DMS79 (cell line): Measurements from ENCODE around the gene DDX23.

Experiments used
- DNase-seq: peaks from one replicate; lab custom pipeline; 2025; lab: John Stamatoyannopoulos, UW

The DDX23 gene

DNA sequence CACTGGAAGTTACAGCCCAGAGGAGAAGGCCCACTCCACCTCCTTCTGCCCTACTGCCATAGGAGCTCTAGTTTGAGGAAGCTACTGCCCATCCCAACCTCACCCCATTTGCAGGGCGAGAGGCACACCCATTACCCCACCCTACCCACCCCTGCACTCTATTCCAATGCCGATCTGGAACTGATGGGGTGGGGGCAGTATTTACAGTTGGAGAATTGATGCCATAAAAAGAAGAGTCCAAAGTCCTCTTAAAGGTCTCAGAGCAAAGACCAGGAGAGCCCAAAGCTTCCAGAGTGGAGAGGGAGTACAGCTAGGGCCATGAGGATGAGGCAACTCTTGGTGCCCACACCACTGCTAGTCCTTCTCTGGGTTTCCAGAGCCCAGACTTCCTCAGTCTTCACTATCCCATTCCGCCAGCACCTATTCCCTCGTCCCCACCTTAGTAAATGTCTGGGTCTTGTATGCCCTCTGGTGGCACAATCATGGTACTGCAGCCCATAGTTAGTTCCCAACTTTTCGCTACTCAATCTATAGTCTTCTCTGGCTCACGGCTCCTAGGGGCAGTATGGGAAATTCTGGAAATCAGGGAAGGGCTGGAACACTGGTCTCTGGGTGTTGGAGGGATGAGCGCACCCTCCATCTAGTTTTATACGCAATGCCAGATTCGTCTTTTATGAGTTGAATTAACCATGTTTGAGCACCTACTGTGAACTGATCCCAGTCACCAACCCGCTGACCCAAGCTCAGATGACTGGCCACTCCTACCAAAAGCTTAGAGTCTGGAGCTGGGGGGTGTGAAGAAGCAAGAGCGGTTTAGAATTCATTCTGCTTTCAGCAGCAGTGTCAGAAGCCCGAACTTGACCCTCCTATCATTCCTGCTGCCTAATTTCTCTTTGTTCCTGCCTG is 56.2 kb downstream of the DDX23 start:
- DNase-seq, result peak; percentile 39

DNA sequence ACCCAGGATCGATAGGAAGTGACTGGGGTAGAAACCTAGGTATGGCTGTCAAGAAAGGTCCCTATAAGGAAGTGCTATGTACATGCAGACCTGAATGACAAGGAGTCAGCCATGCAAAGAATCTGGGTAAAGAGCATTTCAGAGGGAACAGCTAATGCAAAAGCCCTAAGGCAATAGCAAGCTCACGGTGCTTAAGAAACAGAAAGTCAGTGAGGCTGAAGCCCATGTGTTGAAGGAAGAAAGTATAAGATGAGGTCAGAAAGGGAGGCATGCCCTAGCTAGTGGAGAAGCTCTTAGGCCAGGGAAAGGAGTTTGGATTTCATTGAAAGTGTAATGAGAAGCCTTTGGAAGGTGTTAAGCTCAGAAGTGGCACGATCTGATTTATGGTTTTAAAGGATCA is 57.1 kb downstream of the DDX23 start:
- peak; percentile 68 for DNase-seq

DNA sequence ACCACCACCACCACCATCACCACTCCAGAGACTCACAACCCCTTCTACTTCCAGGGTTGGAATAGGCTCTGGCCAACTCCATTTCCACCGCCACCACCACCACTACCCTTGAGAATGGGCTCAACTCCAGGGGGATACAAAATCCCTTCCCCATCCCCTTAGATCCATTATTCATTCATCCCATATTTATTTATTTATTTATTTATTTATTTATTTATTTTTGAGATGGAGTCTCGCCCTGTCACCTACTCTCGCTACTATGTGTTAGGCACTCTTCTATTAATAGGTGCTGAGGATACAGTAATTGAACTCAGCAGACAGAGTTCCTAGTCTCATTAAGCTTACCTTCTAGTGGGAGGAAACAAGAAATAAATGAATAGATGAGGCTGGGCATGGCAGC is 58.3 kb downstream of the DDX23 start:
- no peak for DNase-seq

DNA sequence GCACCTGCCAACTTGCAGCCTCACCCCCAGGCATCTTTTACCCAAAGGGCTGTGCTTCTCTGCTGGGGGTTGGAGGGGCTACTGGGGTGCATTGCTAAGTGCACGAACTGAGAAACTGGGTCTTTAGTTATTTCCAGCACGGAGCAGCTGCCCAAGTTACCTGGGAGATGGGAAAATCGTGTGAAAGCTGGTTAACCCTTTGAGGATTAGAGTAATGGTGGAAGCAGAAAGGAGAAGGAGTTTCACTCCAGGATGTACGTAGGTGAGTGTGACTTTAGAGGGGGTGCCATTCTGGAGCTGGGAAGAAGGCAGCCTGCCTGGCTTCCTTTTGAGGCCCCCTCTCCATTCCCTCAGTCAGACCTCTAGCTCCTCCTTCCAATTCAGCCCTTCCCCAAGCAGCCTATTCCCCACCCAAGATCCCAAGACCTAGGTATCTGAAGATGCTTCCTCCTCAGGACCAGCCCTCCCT is 62.1 kb downstream of the DDX23 start:
- no peak for DNase-seq

DNA sequence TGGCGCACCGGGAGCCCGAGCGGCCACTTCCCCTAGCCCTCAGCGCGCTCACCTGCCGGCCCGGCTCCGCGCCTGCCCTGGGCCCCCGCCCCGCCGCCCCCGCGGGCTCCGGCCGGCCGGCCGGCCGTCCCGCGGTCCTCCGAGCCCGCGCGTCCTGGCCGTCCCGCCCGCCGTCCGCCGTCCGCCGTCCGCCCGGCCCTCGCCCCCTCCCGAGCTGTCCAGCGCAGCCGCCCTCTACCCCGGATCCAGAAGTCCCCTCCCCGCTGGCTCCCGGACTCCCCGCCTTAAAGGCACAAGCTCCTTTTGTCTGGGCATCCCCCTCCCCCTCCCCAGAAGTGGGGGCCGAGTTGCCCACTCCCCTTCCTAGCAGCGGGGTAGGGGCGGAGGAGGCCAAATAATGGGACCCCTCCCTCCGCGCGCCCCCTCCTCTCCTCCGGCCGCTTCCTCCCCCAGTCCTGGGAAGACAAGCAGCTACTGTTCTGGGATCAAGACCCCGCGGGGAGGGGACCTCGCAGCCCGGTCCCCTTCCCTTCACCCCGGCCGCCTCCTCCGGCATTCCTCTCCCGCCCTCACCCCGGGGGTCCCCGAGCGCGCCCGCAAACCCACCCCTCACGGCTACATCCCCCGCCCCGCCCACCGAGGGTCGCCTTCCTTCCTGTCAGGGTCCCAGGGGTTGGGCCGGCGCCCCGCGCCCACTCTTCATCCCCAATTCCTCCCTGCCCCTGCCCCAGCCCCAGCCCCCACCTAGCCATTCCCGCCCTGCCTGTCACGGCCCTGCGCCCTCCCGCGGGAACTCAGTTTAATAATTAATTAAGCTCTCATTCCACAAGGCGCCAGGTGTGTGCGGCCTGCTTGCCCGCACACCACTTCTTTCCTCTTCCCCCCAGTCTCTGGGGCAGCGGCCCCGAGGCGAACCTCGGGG is 62.8 kb downstream of the DDX23 start, which contains the start of gene ADCY6:
TSS of gene ADCY6 (minus strand) at position 236 of the 922 bp plus-strand sequence. CDS start 5,655 bp downstream, outside the sequence.
- DNase-seq, result peak; percentile 33

DNA sequence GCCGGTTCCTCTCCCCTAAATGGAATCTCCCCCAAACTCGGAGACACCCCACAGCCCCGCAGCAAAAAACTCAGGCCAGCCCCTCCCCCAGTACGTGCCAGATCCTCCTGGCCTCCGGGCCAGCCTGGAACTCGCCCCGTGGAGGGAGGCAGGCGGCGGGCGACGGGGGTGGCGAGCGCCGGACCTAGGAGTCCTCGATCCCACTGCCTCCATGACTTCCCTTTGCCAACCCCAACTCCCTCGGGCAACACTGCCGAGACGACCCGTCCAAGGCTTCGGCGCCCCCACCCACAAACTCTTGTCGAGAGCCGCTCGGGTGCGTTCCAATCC is 63.5 kb downstream of the DDX23 start:
- DNase-seq, result no peak

DNA sequence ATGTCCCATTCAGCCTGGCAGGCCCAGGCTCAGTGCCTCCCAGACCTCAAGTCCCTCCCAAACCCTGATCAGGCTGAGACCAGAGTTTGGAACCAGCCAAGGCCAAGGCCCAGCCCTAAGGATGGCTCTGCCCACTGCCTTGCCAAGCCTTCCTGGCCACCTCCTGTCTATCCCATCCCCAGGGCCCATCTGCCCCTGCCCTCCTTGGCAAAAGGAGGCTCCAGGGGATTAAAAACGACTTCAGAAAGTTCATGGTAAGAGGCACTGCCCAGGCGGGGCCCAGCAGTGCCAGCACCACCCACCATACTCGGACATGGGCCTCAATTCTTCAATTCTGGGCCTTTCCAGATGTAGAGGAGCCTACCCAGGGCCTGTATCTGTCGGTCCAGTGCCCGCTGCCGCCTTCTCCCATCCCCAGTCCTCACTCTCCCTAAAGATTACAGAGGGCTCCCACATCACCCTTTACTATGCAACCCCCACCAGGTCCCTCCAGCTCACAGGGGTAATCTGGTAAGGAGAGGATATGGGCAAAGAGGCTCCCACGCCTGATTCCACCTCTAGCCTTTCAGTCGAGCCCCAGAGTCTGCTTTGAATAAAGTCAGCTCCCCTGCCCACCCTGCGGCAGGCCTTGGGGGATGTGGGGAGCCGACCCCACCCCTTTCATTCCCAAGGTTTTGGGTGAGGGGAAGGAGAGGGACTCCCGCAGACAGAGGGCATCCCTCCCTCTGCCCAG is 64.0 kb downstream of the DDX23 start:
- no peak for DNase-seq

DNA sequence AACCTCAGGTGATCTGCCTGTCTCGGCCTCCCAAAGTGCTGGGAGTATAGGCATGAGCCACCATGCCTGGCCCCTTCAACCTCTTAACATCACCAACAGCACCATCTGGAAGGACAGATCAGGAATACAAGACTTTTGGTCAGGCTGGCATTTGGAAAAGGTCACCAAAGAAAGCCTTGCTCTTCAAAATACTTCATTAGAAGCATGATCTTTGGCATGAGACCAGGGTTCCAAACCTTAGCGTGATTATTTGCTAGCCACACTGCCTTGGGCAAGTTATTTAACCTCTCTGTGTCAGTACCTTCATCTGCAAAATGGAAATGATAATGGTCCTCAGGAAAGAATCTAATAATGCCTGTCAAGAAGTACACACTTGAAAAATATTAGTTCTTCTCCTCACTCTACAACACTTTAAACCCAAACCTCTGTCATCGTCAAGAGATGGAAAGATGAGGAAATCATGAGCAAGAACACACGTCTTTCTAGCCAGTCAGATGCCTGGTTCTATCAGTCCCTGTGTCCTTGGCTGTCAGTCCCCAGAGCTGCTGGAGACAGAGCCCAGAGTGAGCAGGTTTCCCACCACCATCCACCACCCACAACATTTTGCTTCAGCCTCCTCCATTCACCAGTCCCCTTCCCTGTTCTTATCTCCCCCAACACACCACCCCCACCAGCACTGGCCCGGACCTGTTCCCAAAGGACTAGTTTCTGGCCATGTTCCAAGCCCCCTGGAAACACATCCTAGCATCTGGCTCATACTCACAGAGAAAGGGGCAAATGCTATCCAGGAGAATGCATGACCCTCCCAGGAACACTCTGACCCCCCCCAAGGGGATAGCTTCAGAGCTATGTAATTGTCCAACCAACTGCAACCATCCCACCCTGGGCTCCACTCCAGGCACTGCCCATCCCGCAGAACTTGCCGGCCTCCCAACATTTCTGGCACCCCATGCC is 65.1 kb downstream of the DDX23 start:
- DNase-seq, result no peak

DNA sequence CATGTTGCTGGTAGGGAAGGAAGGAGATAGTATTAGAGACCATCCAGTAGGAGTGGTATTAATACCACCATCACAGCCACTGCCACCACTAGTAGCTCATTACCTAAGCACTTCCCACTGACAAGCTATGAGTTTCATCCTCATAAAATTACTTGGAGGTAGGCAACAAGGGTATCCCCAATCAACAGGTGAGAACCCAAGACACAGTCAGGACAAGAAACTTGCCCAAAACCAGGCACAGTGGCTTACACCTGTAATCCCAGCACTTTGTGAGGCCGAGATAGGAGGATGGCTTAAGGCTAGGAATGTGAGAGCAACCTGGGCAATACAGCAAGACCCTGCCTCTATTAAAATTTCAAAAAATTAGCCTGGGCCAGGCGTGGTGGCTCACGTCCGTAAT is 68.5 kb downstream of the DDX23 start:
- no peak for DNase-seq

DNA sequence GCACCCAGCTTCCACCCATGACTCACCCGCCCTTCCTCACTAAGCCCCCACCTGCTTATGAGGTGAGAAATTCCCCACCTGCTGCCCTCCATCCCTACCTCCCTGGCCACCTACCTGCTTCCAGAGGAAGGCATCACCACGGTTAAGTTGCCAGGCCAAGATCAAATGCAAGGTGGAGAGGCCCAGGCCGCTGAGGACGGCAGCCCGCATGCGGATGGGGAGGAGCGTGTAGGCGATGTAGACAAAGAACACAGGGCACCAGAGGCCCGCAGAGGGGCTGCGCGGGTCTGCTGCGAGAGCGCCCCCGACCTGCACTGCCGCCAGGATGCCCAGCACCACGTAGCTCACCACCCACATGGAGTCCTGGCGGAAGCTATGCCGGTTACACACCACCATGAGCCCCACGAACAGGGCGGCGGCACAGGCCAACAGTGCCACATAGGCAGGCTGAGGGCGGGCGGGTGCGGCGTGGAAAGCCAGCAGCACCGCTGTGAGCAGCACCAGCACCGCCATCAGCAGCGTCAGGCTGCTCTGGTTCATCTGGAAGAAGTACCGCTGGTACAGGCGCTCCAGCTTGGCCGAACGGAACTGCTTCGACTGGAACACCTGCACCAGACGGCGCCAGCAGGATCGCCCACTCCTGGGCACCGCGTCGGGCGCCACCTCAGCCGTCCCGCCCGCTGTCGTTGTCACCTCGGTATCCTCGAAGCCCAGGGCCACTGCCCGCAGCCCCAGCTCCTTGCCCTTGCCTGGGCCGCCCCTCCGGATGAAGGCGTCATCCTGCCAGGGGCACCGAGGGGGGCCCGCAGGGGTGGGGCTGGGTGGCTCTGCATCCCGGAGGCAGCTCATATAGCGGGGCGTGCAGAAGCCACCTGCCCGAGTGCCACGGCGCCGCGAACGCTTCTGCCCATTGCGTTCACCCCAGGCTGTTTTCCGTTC is 69.2 kb downstream of the DDX23 start:
- no peak for DNase-seq

DNA sequence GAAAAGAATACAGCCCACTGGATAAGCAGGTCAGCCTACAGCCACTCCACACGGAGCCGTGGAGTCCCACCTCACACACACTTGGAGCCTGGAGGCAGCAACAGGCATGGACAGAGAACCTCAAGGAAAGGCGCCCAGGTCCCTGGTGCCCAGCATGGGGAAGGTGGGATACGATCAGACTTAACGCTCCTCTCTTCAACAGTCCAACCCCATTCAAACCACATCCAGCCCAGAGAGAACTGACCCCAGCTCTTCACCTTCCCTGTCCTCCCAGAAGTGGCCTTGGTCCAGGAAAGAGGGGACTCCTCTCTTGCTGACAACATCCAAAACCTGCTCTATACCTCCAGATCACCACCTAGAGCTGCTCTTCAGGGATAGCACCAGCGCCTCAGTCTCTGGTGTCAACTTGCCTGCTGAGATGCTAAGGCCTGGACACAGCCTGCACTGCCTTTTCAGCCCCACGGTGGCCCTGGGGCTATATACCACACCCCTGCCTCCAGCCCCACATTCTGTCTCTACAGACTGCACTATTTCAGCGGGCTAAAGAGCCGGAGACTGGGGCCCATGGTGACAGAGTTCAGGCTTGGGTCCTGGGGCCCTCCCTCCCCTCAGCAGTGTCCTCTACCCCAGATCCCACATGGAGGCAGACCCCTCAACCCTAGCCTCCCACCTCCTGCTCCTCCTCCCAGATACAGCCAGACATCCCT is 70.1 kb downstream of the DDX23 start:
- no peak for DNase-seq

DNA sequence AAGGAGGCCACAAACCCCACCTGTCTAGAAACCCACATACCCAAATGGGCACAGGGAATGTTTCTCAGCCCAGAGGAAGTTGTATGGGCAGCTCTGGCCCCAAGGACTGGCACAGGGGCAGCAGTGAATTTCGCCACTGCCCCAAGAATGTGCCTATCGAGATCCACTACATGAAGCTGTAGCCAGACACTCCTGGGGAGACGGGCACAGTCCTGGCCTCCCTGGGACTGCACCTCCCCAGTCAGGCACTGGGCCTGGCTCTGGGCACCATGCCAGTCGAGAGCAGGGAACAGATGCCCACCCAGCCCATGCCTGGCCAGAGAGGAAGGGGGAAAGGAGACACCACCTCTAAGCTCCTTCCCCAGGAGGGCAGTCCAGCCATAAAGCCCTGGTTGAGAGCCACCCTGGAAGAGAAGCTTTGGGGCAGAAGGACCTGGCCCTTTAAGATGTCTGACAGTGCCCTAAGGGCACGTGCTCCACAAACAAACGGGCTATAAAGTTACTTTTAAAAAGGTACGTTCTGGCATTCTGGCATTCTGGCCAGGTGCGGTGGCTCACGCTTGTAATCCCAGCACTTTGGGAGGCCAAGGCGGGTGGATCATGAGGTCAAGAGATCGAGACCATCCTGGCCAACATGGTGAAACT is 71.5 kb downstream of the DDX23 start:
- no peak for DNase-seq

DNA sequence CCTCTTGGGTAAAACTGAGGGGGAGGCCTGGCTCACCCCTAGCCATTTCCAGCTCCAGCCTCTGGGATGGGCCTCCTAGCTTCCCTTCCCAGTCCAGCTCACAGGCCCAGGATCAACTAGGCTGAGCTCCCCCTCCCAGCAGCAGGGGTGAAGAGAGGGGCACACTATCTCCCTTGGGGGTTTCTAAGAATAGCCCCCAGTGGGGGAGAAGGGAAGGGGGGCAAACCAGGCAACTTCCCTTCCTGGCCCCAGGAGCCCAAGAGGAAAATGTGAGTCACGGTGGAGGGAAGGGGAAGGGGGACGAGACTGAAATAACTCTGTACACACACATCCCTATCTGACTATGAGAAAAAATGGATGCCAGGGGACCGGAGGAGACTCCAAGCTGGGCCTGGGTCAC is 72.1 kb downstream of the DDX23 start:
- no peak for DNase-seq
